Measurements from ENCODE around the gene ERCC6L. TPM values are rescaled to one million over a fixed set of nuclear protein-coding genes. Genes with fewer than 3 reads are reported as not detected.

Gene ERCC6L
- total RNA-seq, 2 donors from 2014 or later, result 1.7 to 8.2 TPM

GRCh38 chrX:72274526-72274925 is 35.7 kb upstream of the ERCC6L start:
- no peak for DNase-seq
- H3K9me3 ChIP-seq, result no peaks in the 10 kb centered on the region
- TF ChIP-seq CTCF (IDR thresholded peaks at IDR 0.05), result no peak
- H3K9ac ChIP-seq (ENCODE audit: low read depth in 2 of 2, low read length in 2 of 2), result peak overlapping the region in 1 of 2 donors; percentile 44
- no peak overlapping the region for H3K4me3 ChIP-seq
- H3K36me3 ChIP-seq, result peaks cover 4% of the 10 kb centered on the region
- H3K4me1 ChIP-seq, result no peaks in the 10 kb centered on the region
- H3K27me3 ChIP-seq, result no peaks in the 10 kb centered on the region
- intact Hi-C loops (cut with DNase I), result no loop called here
- H3K27ac ChIP-seq, result no peak overlapping the region

- no peak for DNase-seq
- Histone ChIP-seq H3K4me3 (no peak overlapping the region), H3K36me3 (peaks cover 4% of the 10 kb centered on the region), H3K27ac (no peak overlapping the region), H3K27me3 (no peaks in the 10 kb centered on the region), H3K9me3 (no peaks in the 10 kb centered on the region), H3K4me1 (no peaks in the 10 kb centered on the region), H3K9ac (ENCODE audit: low read depth in 2 of 2, low read length in 2 of 2) (no peak overlapping the region)
- TF ChIP-seq CTCF (IDR thresholded peaks at IDR 0.05), result no peak
- intact Hi-C loops (cut with DNase I), result no loop called here
These were observed 34.9 kb upstream of the ERCC6L start for GRCh38 chrX:72273718-72274117.

GRCh38 chrX:72272868-72273267 is 34.0 kb upstream of the ERCC6L start:
- TF ChIP-seq CTCF (IDR thresholded peaks at IDR 0.05), result no peak
- Histone ChIP-seq H3K9ac (ENCODE audit: low read depth in 2 of 2, low read length in 2 of 2) (no peak overlapping the region), H3K4me1 (no peaks in the 10 kb centered on the region), H3K9me3 (no peaks in the 10 kb centered on the region), H3K27ac (no peak overlapping the region), H3K27me3 (no peaks in the 10 kb centered on the region), H3K36me3 (peaks cover 4% of the 10 kb centered on the region), H3K4me3 (no peak overlapping the region)
- intact Hi-C loops (cut with DNase I), result no loop called here
- DNase-seq, result no peak

- Histone ChIP-seq H3K36me3 (peaks cover 4% of the 10 kb centered on the region), H3K27ac (no peak overlapping the region), H3K4me1 (no peaks in the 10 kb centered on the region), H3K4me3 (no peak overlapping the region), H3K9ac (ENCODE audit: low read depth in 2 of 2, low read length in 2 of 2) (no peak overlapping the region), H3K27me3 (no peaks in the 10 kb centered on the region), H3K9me3 (no peaks in the 10 kb centered on the region)
- no peak for DNase-seq
- no peak for TF ChIP-seq CTCF (IDR thresholded peaks at IDR 0.05)
- intact Hi-C loops (cut with DNase I), result no loop called here
These were observed 33.0 kb upstream of the ERCC6L start for GRCh38 chrX:72271812-72272211.

- Histone ChIP-seq H3K4me1 (no peaks in the 10 kb centered on the region), H3K36me3 (peaks cover 4% of the 10 kb centered on the region), H3K27me3 (no peaks in the 10 kb centered on the region), H3K9ac (ENCODE audit: low read depth in 2 of 2, low read length in 2 of 2) (no peak overlapping the region), H3K27ac (no peak overlapping the region), H3K9me3 (no peaks in the 10 kb centered on the region), H3K4me3 (no peak overlapping the region)
- intact Hi-C loops (cut with DNase I), result no loop called here
- TF ChIP-seq CTCF (IDR thresholded peaks at IDR 0.05), result no peak
- no peak for DNase-seq
These were observed 32.4 kb upstream of the ERCC6L start for GRCh38 chrX:72271091-72271788.

Data from colonic mucosa (tissue), 4 donors.